Hepatocyte (in vitro differentiated cells): ENCODE results near the gene LGR5.

Experiments
- EZH2 ChIP-seq: fragments of 200-600 bp; sonication (generic); IDR thresholded peaks from 2 replicates; pipeline ENCODE4 v1.6.1; 2016; ENCODE audit warnings: antibody characterized with exemption, mild to moderate bottlenecking, borderline replicate concordance
- EZH2phosphoT487 ChIP-seq: fragments of 200-600 bp; sonication (generic); IDR thresholded peaks from one replicate; pipeline ENCODE4 v1.6.1; 2018; ENCODE audit warnings: antibody characterized with exemption, mild to moderate bottlenecking, low read depth, moderate library complexity; ENCODE audit not compliant: unreplicated experiment, severe bottlenecking

- TF ChIP-seq EZH2 (no peak), EZH2phosphoT487 (no peak)
Observed at GRCh38 chr12:71460318-71460717, 20.7 kb downstream of the LGR5 start.
